H9 (cell line): Measurements from ENCODE around the gene KCNJ1. TPM values are rescaled to one million over a fixed set of nuclear protein-coding genes. Genes with fewer than 3 reads are reported as not detected.

Experiments used
- DNase-seq: peaks from one replicate; pipeline ENCODE4 v3.0.0-alpha.2; 2017
- H2AFZ ChIP-seq: one replicate; pipeline ENCODE4 v1.6.1; 2013; ENCODE audit warnings: mild to moderate bottlenecking, low read length, control low read depth, moderate library complexity
- H2AK5ac ChIP-seq: 2 replicates; pipeline ENCODE4 v1.6.1; 2013; ENCODE audit warnings: low read length, control low read depth, mixed read lengths; ENCODE audit not compliant: insufficient read length
- H2BK120ac ChIP-seq: one replicate; pipeline ENCODE4 v1.6.1; 2013; ENCODE audit warnings: low read depth, mild to moderate bottlenecking, low read length, control low read depth, inconsistent platforms; ENCODE audit not compliant: poor library complexity, severe bottlenecking
- H2BK12ac ChIP-seq: 2 replicates; pipeline ENCODE4 v1.6.1; 2013; ENCODE audit warnings: low read length, control low read depth, mixed read lengths, low read depth; ENCODE audit not compliant: insufficient read length
- H2BK15ac ChIP-seq: 2 replicates; pipeline ENCODE4 v1.6.1; 2013; ENCODE audit warnings: low read depth, low read length, control low read depth
- H2BK20ac ChIP-seq: one replicate; pipeline ENCODE4 v1.6.1; 2013; ENCODE audit warnings: low read depth, mild to moderate bottlenecking, low read length, control low read depth, inconsistent platforms; ENCODE audit not compliant: poor library complexity, severe bottlenecking
- H2BK5ac ChIP-seq: 2 replicates; pipeline ENCODE4 v1.6.1; 2013; ENCODE audit warnings: low read length, control low read depth, mixed read lengths; ENCODE audit not compliant: insufficient read length
- H3K14ac ChIP-seq: 2 replicates; pipeline ENCODE4 v1.6.1; 2013; ENCODE audit warnings: low read length, control low read depth; ENCODE audit not compliant: insufficient read depth
- H3K18ac ChIP-seq: 2 replicates; pipeline ENCODE4 v1.6.1; 2013; ENCODE audit warnings: low read depth, mild to moderate bottlenecking, mixed read lengths, low read length, control low read depth; ENCODE audit not compliant: insufficient read length
- H3K23ac ChIP-seq: 2 replicates; pipeline ENCODE4 v1.6.1; 2013; ENCODE audit warnings: low read length, control low read depth, mixed read lengths, low read depth; ENCODE audit not compliant: insufficient read length
- H3K23me2 ChIP-seq: 2 replicates; pipeline ENCODE4 v1.6.1; 2013; ENCODE audit warnings: low read depth, mild to moderate bottlenecking, mixed read lengths, low read length, control low read depth; ENCODE audit not compliant: insufficient read length, poor library complexity, severe bottlenecking
- H3K27ac ChIP-seq: 2 replicates; pipeline ENCODE4 v1.5.1; 2013; ENCODE audit warnings: low read length, control low read depth, mixed read lengths, low read depth; ENCODE audit not compliant: insufficient read length
- H3K27me3 ChIP-seq: 2 replicates; pipeline ENCODE4 v1.6.1; 2013; ENCODE audit warnings: low read length, control low read depth, inconsistent platforms; ENCODE audit not compliant: insufficient read depth
- H3K4ac ChIP-seq: 2 replicates; pipeline ENCODE4 v1.6.1; 2013; ENCODE audit warnings: low read depth, mild to moderate bottlenecking, control low read depth, inconsistent platforms, low read length, moderate library complexity
- H3K4me1 ChIP-seq: 2 replicates; pipeline ENCODE4 v1.6.1; 2013; ENCODE audit warnings: low read length, control low read depth, inconsistent platforms; ENCODE audit not compliant: insufficient read depth
- H3K4me2 ChIP-seq: 2 replicates; pipeline ENCODE4 v1.6.1; 2013; ENCODE audit warnings: low read length, control low read depth, mixed read lengths; ENCODE audit not compliant: insufficient read length, insufficient read depth
- H3K56ac ChIP-seq: 2 replicates; pipeline ENCODE4 v1.6.1; 2013; ENCODE audit warnings: low read depth, mild to moderate bottlenecking, mixed read lengths, low read length, control low read depth; ENCODE audit not compliant: insufficient read length
- H3K79me1 ChIP-seq: 2 replicates; pipeline ENCODE4 v1.6.1; 2013; ENCODE audit warnings: low read depth, mild to moderate bottlenecking, moderate library complexity, low read length, control low read depth, inconsistent platforms; ENCODE audit not compliant: insufficient read depth, poor library complexity, severe bottlenecking
- H3K79me2 ChIP-seq: 2 replicates; pipeline ENCODE4 v1.6.1; 2013; ENCODE audit warnings: low read length, control low read depth, inconsistent platforms; ENCODE audit not compliant: insufficient read depth
- H3K9ac ChIP-seq: 2 replicates; pipeline ENCODE4 v1.6.1; 2013; ENCODE audit warnings: low read length, control low read depth, mixed read lengths; ENCODE audit not compliant: insufficient read length; ENCODE audit errors: extremely low read depth
- H3K9me3 ChIP-seq: one replicate; pipeline ENCODE4 v1.6.1; 2013; ENCODE audit warnings: low read depth, low read length, inconsistent platforms; ENCODE audit not compliant: control insufficient read depth
- H3T11ph ChIP-seq: one replicate; pipeline ENCODE4 v1.6.1; 2013; ENCODE audit warnings: mild to moderate bottlenecking, low read length, control low read depth, inconsistent platforms
- H4K20me1 ChIP-seq: one replicate; pipeline ENCODE4 v1.6.1; 2013; ENCODE audit not compliant: control insufficient read depth, insufficient read length, insufficient read depth
- H4K5ac ChIP-seq: 2 replicates; pipeline ENCODE4 v1.6.1; 2013; ENCODE audit warnings: low read depth, mild to moderate bottlenecking, mixed read lengths, low read length, control low read depth; ENCODE audit not compliant: insufficient read length
- H4K8ac ChIP-seq: replicated peaks from 2 replicates; pipeline ENCODE4 v1.6.1; 2013; ENCODE audit warnings: low read length, control low read depth, mixed read lengths, low read depth; ENCODE audit not compliant: insufficient read length
- H4K91ac ChIP-seq: 2 replicates; pipeline ENCODE4 v1.6.1; 2013; ENCODE audit warnings: low read depth, mild to moderate bottlenecking, moderate library complexity, mixed read lengths, low read length, control low read depth; ENCODE audit not compliant: insufficient read length
- H3K27ac Mint-ChIP-seq, 3 experiments: 2 replicates in 2 of 3; 3 replicates in 1 of 3; pipeline ENCODE4 v1.8.0; 2020 to 2021; ENCODE audit warnings: mixed read lengths in 3 of 3, mild to moderate bottlenecking in 1 of 3, moderate library complexity in 1 of 3
- H3K27me3 Mint-ChIP-seq: 2 replicates; pipeline ENCODE4 v1.8.0; 2021; ENCODE audit warnings: low read depth, mild to moderate bottlenecking, moderate library complexity, mixed read lengths
- H3K36me3 Mint-ChIP-seq, 3 experiments: 2 replicates in 2 of 3; 3 replicates in 1 of 3; pipeline ENCODE4 v1.8.0; 2020 to 2021; ENCODE audit warnings: low read depth in 3 of 3, mixed read lengths in 3 of 3; ENCODE audit not compliant: insufficient read depth in 1 of 3
- H3K4me1 Mint-ChIP-seq, 2 experiments: 2 replicates each; pipeline ENCODE4 v1.8.0; 2020; ENCODE audit warnings: mixed read lengths in 2 of 2
- H3K4me3 Mint-ChIP-seq, 2 experiments: 2 replicates in 1 of 2; 3 replicates in 1 of 2; pipeline ENCODE4 v1.8.0; 2020 to 2021; ENCODE audit warnings: mild to moderate bottlenecking in 2 of 2, mixed read lengths in 2 of 2, moderate library complexity in 1 of 2
- H3K9me3 Mint-ChIP-seq, 2 experiments: 2 replicates in 1 of 2; 3 replicates in 1 of 2; pipeline ENCODE4 v1.8.0; 2020; ENCODE audit warnings: mild to moderate bottlenecking in 2 of 2, mixed read lengths in 2 of 2, moderate library complexity in 1 of 2
- CTCF ChIP-seq: fragments of 200-600 bp; sonication (generic); conservative IDR thresholded peaks from 3 replicates; pipeline ENCODE4 v1.8.0; 2021; ENCODE audit warnings: antibody characterized with exemption, mild to moderate bottlenecking
- WGBS: extraction: QIAGEN DNeasy Blood & Tissue Kit; methylation state at CpG from one replicate; pipeline ENCODE4 v1.1.7; 2013; ENCODE audit warnings: missing lambda C conversion rate, low lambda C conversion rate, mixed read lengths; ENCODE audit not compliant: insufficient read length; ENCODE audit errors: extremely low coverage; 5-methylcytosine and 5-hydroxymethylcytosine counted together
- total RNA-seq: library from RNA; stranded (reverse); gene quantifications from 2 replicates; pipeline ENCODE4 v1.2.1, GENCODE V29; 2021

KCNJ1 gene
- total RNA-seq, 1 experiment from 2014 or later, result not detected

- H3K4me3 Mint-ChIP-seq, result no peak overlapping the region; a peak in 1 of 5 replicates
- no CpG with 5 or more reads among the region's 4 CpGs for WGBS
- H3K4me1 Mint-ChIP-seq, result peaks cover 20 to 21% of the 10 kb centered on the region in 2 experiments
These were observed 64.1 kb downstream of the KCNJ1 start for GRCh38 chr11:128803011-128803410.

More at GRCh38 chr11:128803011-128803410, 64.1 kb downstream of the KCNJ1 start:
- Histone ChIP-seq H4K8ac (no peak overlapping the region), H3K79me2 (no peaks in the 10 kb centered on the region), H3K9me3 (no peaks in the 10 kb centered on the region), H3K27me3 (no peaks in the 10 kb centered on the region), H3K27ac (no peak overlapping the region), H3K56ac (no peak overlapping the region), H2BK5ac (no peak overlapping the region), H3T11ph (no peak overlapping the region), H3K23ac (no peak overlapping the region), H2BK120ac (no peak overlapping the region), H3K79me1 (no peaks in the 10 kb centered on the region), H2AFZ (no peak overlapping the region), H3K4me2 (no peak overlapping the region), H2BK15ac (no peak overlapping the region), H3K9ac (no peak overlapping the region), H3K4ac (no peak overlapping the region), H2BK20ac (no peak overlapping the region), H3K4me1 (no peaks in the 10 kb centered on the region), H3K18ac (no peak overlapping the region), H3K14ac (no peak overlapping the region), H2BK12ac (no peak overlapping the region), H4K91ac (no peak overlapping the region), H4K5ac (no peak overlapping the region), H3K23me2 (no peaks in the 10 kb centered on the region), H4K20me1 (no peaks in the 10 kb centered on the region), H2AK5ac (no peak overlapping the region)
- DNase-seq, result no peak
- TF ChIP-seq CTCF, result no peak; the same call in 2 of the 3 replicates
- Mint-ChIP-seq H3K9me3 (no peaks in the 10 kb centered on the region; a peak in 1 of 5 replicates), H3K27ac (no peak overlapping the region), H3K36me3 (no peaks in the 10 kb centered on the region), H3K27me3 (peaks cover 6% of the 10 kb centered on the region; the same call in 1 of the 2 replicates)
